ENCODE results near the gene PLCG1.

Gene PLCG1

GRCh38 chr20:41183831-41184230 lies 46.5 kb downstream of the PLCG1 start:
- Histone ChIP-seq H3K27ac (ENCODE audit: low read depth, low read length, severe bottlenecking) (no peak overlapping the region), H3K9me3 (ENCODE audit: control insufficient read depth, low read length) (no peaks in the 10 kb centered on the region), H3K4me1 (ENCODE audit: control insufficient read depth, insufficient read depth, low read length, poor library complexity, severe bottlenecking) (no peaks in the 10 kb centered on the region), H3K36me3 (ENCODE audit: control insufficient read depth, insufficient read depth, low read length) (peaks cover 18% of the 10 kb centered on the region), H3K4me3 (ENCODE audit: extremely low read depth, insufficient read depth, low read length, poor library complexity, severe bottlenecking) (no peak overlapping the region)
- 100% methylated on average over 2 of the region's 2 CpGs for WGBS, 2 experiments (ENCODE audit: insufficient coverage in 2 of 2)

- WGBS, 2 experiments (ENCODE audit: insufficient coverage in 2 of 2): 93 to 96% methylated on average over 7 to 9 of the region's 11 CpGs
- Histone ChIP-seq H3K4me3 (ENCODE audit: extremely low read depth, insufficient read depth, low read length, poor library complexity, severe bottlenecking) (no peak overlapping the region), H3K4me1 (ENCODE audit: control insufficient read depth, insufficient read depth, low read length, poor library complexity, severe bottlenecking) (no peaks in the 10 kb centered on the region), H3K9me3 (ENCODE audit: control insufficient read depth, low read length) (peaks cover 6% of the 10 kb centered on the region), H3K27ac (ENCODE audit: low read depth, low read length, severe bottlenecking) (no peak overlapping the region), H3K36me3 (ENCODE audit: control insufficient read depth, insufficient read depth, low read length) (peaks cover 10% of the 10 kb centered on the region)
Observed at GRCh38 chr20:41185013-41185757, 47.8 kb downstream of the PLCG1 start.

- Histone ChIP-seq H3K4me1 (ENCODE audit: control insufficient read depth, insufficient read depth, low read length, poor library complexity, severe bottlenecking) (no peaks in the 10 kb centered on the region), H3K9me3 (ENCODE audit: control insufficient read depth, low read length) (peaks cover 14% of the 10 kb centered on the region), H3K36me3 (ENCODE audit: control insufficient read depth, insufficient read depth, low read length) (peaks cover 10% of the 10 kb centered on the region), H3K4me3 (ENCODE audit: extremely low read depth, insufficient read depth, low read length, poor library complexity, severe bottlenecking) (no peak overlapping the region), H3K27ac (ENCODE audit: low read depth, low read length, severe bottlenecking) (no peak overlapping the region)
Observed at GRCh38 chr20:41187668-41188067, 50.3 kb downstream of the PLCG1 start.

- WGBS, 2 experiments (ENCODE audit: insufficient coverage in 2 of 2): 93 to 100% methylated on average over 4 to 5 of the region's 5 CpGs
- Histone ChIP-seq H3K9me3 (ENCODE audit: control insufficient read depth, low read length) (peaks cover 14% of the 10 kb centered on the region), H3K4me1 (ENCODE audit: control insufficient read depth, insufficient read depth, low read length, poor library complexity, severe bottlenecking) (no peaks in the 10 kb centered on the region), H3K4me3 (ENCODE audit: extremely low read depth, insufficient read depth, low read length, poor library complexity, severe bottlenecking) (no peak overlapping the region), H3K27ac (ENCODE audit: low read depth, low read length, severe bottlenecking) (no peak overlapping the region), H3K36me3 (ENCODE audit: control insufficient read depth, insufficient read depth, low read length) (no peaks in the 10 kb centered on the region)
Observed at GRCh38 chr20:41191562-41192500, 54.5 kb downstream of the PLCG1 start.

- H3K4me3 ChIP-seq (ENCODE audit: extremely low read depth, insufficient read depth, low read length, poor library complexity, severe bottlenecking): no peak overlapping the region
Observed at GRCh38 chr20:41192575-41192974, 55.2 kb downstream of the PLCG1 start.

GRCh38 chr20:41196653-41197225 lies 59.4 kb downstream of the PLCG1 start:
- H3K4me1 ChIP-seq (ENCODE audit: control insufficient read depth, insufficient read depth, low read length, poor library complexity, severe bottlenecking): no peaks in the 10 kb centered on the region
- WGBS, 2 experiments (ENCODE audit: insufficient coverage in 2 of 2): 100% methylated on average over 1 of the region's 1 CpG; no CpG with 5 or more reads in 1 of the 2 experiments
- H3K9me3 ChIP-seq (ENCODE audit: control insufficient read depth, low read length): peaks cover 8% of the 10 kb centered on the region
- H3K27ac ChIP-seq (ENCODE audit: low read depth, low read length, severe bottlenecking): no peak overlapping the region
- H3K36me3 ChIP-seq (ENCODE audit: control insufficient read depth, insufficient read depth, low read length): peaks cover 4% of the 10 kb centered on the region
- no peak overlapping the region for H3K4me3 ChIP-seq (ENCODE audit: extremely low read depth, insufficient read depth, low read length, poor library complexity, severe bottlenecking)

More at GRCh38 chr20:41192575-41192974, 55.2 kb downstream of the PLCG1 start:
- H3K27ac ChIP-seq (ENCODE audit: low read depth, low read length, severe bottlenecking): no peak overlapping the region
- no peaks in the 10 kb centered on the region for H3K36me3 ChIP-seq (ENCODE audit: control insufficient read depth, insufficient read depth, low read length)
- no peaks in the 10 kb centered on the region for H3K4me1 ChIP-seq (ENCODE audit: control insufficient read depth, insufficient read depth, low read length, poor library complexity, severe bottlenecking)
- H3K9me3 ChIP-seq (ENCODE audit: control insufficient read depth, low read length): peaks cover 14% of the 10 kb centered on the region
- 83 to 100% methylated on average over 2 to 3 of the region's 3 CpGs for WGBS, 2 experiments (ENCODE audit: insufficient coverage in 2 of 2)

- 92% methylated on average over 2 of the region's 4 CpGs; no CpG with 5 or more reads in 1 of the 2 experiments for WGBS, 2 experiments (ENCODE audit: insufficient coverage in 2 of 2)
- H3K4me1 ChIP-seq (ENCODE audit: control insufficient read depth, insufficient read depth, low read length, poor library complexity, severe bottlenecking): no peaks in the 10 kb centered on the region
- no peak overlapping the region for H3K27ac ChIP-seq (ENCODE audit: low read depth, low read length, severe bottlenecking)
- H3K4me3 ChIP-seq (ENCODE audit: extremely low read depth, insufficient read depth, low read length, poor library complexity, severe bottlenecking): no peak overlapping the region
- H3K36me3 ChIP-seq (ENCODE audit: control insufficient read depth, insufficient read depth, low read length): peaks cover 9% of the 10 kb centered on the region
- peaks cover 5% of the 10 kb centered on the region for H3K9me3 ChIP-seq (ENCODE audit: control insufficient read depth, low read length)
Observed at GRCh38 chr20:41198443-41198842, 61.1 kb downstream of the PLCG1 start.

- H3K27ac ChIP-seq (ENCODE audit: low read depth, low read length, severe bottlenecking): no peak overlapping the region
- peaks cover 22% of the 10 kb centered on the region for H3K36me3 ChIP-seq (ENCODE audit: control insufficient read depth, insufficient read depth, low read length)
- peaks cover 5% of the 10 kb centered on the region for H3K9me3 ChIP-seq (ENCODE audit: control insufficient read depth, low read length)
- H3K4me3 ChIP-seq (ENCODE audit: extremely low read depth, insufficient read depth, low read length, poor library complexity, severe bottlenecking): no peak overlapping the region
- 70 to 100% methylated on average over 1 to 2 of the region's 3 CpGs for WGBS, 2 experiments (ENCODE audit: insufficient coverage in 2 of 2)
- no peaks in the 10 kb centered on the region for H3K4me1 ChIP-seq (ENCODE audit: control insufficient read depth, insufficient read depth, low read length, poor library complexity, severe bottlenecking)
Observed at GRCh38 chr20:41200446-41201202, 63.3 kb downstream of the PLCG1 start.

- WGBS, 2 experiments (ENCODE audit: insufficient coverage in 2 of 2): 94 to 95% methylated on average over 8 of the region's 8 CpGs
- no peaks in the 10 kb centered on the region for H3K4me1 ChIP-seq (ENCODE audit: control insufficient read depth, insufficient read depth, low read length, poor library complexity, severe bottlenecking)
- H3K36me3 ChIP-seq (ENCODE audit: control insufficient read depth, insufficient read depth, low read length): peaks cover 22% of the 10 kb centered on the region
- peaks cover 5% of the 10 kb centered on the region for H3K9me3 ChIP-seq (ENCODE audit: control insufficient read depth, low read length)
- no peak overlapping the region for H3K27ac ChIP-seq (ENCODE audit: low read depth, low read length, severe bottlenecking)
- no peak overlapping the region for H3K4me3 ChIP-seq (ENCODE audit: extremely low read depth, insufficient read depth, low read length, poor library complexity, severe bottlenecking)
Observed at GRCh38 chr20:41201760-41202159, 64.4 kb downstream of the PLCG1 start.

- no peaks in the 10 kb centered on the region for H3K4me1 ChIP-seq (ENCODE audit: control insufficient read depth, insufficient read depth, low read length, poor library complexity, severe bottlenecking)
- WGBS, 2 experiments (ENCODE audit: insufficient coverage in 2 of 2): 93 to 98% methylated on average over 10 of the region's 10 CpGs
- H3K36me3 ChIP-seq (ENCODE audit: control insufficient read depth, insufficient read depth, low read length): peaks cover 22% of the 10 kb centered on the region
- H3K9me3 ChIP-seq (ENCODE audit: control insufficient read depth, low read length): peaks cover 5% of the 10 kb centered on the region
- no peak overlapping the region for H3K4me3 ChIP-seq (ENCODE audit: extremely low read depth, insufficient read depth, low read length, poor library complexity, severe bottlenecking)
- no peak overlapping the region for H3K27ac ChIP-seq (ENCODE audit: low read depth, low read length, severe bottlenecking)
Observed at GRCh38 chr20:41202426-41202825, 65.1 kb downstream of the PLCG1 start.
